ENCODE measurements around the gene RNU1-2.
"Not testable (repeated sequence)": the region's sequence is repeated elsewhere in the genome, so short reads cannot be mapped to it uniquely, and the experiment has no call there.

- TF ChIP-seq, protein P1, sequence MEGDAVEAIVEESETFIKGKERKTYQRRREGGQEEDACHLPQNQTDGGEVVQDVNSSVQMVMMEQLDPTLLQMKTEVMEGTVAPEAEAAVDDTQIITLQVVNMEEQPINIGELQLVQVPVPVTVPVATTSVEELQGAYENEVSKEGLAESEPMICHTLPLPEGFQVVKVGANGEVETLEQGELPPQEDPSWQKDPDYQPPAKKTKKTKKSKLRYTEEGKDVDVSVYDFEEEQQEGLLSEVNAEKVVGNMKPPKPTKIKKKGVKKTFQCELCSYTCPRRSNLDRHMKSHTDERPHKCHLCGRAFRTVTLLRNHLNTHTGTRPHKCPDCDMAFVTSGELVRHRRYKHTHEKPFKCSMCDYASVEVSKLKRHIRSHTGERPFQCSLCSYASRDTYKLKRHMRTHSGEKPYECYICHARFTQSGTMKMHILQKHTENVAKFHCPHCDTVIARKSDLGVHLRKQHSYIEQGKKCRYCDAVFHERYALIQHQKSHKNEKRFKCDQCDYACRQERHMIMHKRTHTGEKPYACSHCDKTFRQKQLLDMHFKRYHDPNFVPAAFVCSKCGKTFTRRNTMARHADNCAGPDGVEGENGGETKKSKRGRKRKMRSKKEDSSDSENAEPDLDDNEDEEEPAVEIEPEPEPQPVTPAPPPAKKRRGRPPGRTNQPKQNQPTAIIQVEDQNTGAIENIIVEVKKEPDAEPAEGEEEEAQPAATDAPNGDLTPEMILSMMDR (IDR thresholded peaks at IDR 0.05; ENCODE audit: low read length), result not testable (repeated sequence)
- not testable (repeated sequence) for TF ChIP-seq EZH2 (optimal IDR thresholded peaks at IDR 0.05; ENCODE audit: low read depth, low read length); EZH2phosphoT487 (IDR thresholded peaks at IDR 0.05; ENCODE audit: low read length)
Observed at GRCh38 chr1:16873076-16873879, 22.5 kb upstream of the RNU1-2 start.
